ENCODE data around the gene JUNB. TPM values are rescaled to one million over a fixed set of nuclear protein-coding genes. Genes with fewer than 3 reads are reported as not detected.
"Not testable (repeated sequence)": the region's sequence is repeated elsewhere in the genome, so short reads cannot be mapped to it uniquely, and the experiment has no call there.

The JUNB gene
- total RNA-seq, 3 donors from 2014 or later = 170 to 191 (median 191) TPM

DNA sequence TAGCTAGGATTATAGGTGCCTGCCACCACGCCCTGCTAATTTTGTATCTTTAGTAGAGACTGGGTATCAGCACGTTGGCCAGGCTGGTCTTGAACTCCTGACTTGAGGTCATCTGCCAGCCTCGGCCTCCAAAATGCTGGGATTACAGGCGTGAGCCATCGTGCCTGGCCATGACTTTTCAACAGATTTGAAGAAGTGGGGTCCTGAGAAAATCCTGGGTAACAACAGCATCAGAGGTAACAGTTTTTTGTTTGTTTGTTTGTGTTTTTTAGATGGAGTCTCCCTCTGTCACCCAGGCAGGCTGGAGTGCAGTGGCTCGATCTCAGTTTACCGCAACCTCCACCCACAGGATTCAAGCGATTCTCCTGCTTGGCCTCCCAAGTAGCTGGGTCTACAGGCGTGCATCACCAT lies 3.7 kb downstream of the JUNB start:
- no peak for TF ChIP-seq CTCF (IDR thresholded peaks at IDR 0.05)
- intact Hi-C loops (cut with DNase I, micrococcal nuclease) = loop anchor here (5.0 kb wide), 1 partner anchor 33 kb away; no protein-coding TSS in a partner anchor
- peak in 2 of 3 donors; percentile 33 to 39 for DNase-seq
- Histone ChIP-seq H3K4me3 (no peak overlapping the region), H3K9me3 (no peaks in the 10 kb centered on the region), H3K36me3 (ENCODE audit: low read depth) (no peaks in the 10 kb centered on the region), H3K4me1 (ENCODE audit: low read depth) (peaks cover 28% of the 10 kb centered on the region)
- no peak for ATAC-seq

GRCh38 chr19:12796146-12797071 lies 5.1 kb downstream of the JUNB start:
- peak; percentile 78 to 79 (median 78) for DNase-seq
- peak; percentile 86 for TF ChIP-seq CTCF (IDR thresholded peaks at IDR 0.05)
- Histone ChIP-seq H3K4me1 (ENCODE audit: low read depth) (peaks cover 28% of the 10 kb centered on the region), H3K9me3 (no peaks in the 10 kb centered on the region), H3K36me3 (ENCODE audit: low read depth) (no peaks in the 10 kb centered on the region), H3K4me3 (no peak overlapping the region)
- ATAC-seq = peak; percentile 43
- intact Hi-C loops (cut with DNase I, micrococcal nuclease) = loop anchor here (2.0 to 5.0 kb wide), 2 partner anchors 20 to 34 kb away; no protein-coding TSS in a partner anchor

DNA sequence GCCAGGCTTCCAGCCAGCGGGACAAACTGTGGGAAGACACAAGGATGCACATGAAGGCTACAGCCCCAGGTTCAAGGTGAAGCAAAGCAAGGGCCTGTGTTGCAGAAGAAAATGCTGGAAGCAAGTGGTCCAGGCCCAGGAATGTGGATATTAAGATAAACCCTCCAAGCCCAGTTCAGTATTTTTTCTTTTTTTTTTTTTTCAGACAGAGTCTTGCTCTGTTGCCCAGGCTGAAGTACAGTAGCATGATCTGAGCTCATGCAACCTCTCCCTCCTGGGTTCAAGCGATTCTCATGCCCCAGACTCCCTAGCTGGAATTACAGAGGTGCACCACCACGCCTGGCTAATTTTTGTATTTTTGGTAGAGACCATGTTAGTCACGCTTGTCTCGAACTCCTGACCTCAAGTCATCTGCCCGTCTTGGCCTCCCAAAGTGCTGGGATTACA lies 5.9 kb downstream of the JUNB start:
- intact Hi-C loops (cut with DNase I, micrococcal nuclease) = loop anchor here (2.0 to 5.0 kb wide), 2 partner anchors 20 to 35 kb away; no protein-coding TSS in a partner anchor
- ATAC-seq (no peak), DNase-seq (no peak)
- no peak for TF ChIP-seq CTCF (IDR thresholded peaks at IDR 0.05)
- H3K4me3 ChIP-seq = no peak overlapping the region
- H3K36me3 ChIP-seq (ENCODE audit: low read depth) = no peaks in the 10 kb centered on the region
- H3K4me1 ChIP-seq (ENCODE audit: low read depth) = peaks cover 28% of the 10 kb centered on the region
- no peaks in the 10 kb centered on the region for H3K9me3 ChIP-seq

DNA sequence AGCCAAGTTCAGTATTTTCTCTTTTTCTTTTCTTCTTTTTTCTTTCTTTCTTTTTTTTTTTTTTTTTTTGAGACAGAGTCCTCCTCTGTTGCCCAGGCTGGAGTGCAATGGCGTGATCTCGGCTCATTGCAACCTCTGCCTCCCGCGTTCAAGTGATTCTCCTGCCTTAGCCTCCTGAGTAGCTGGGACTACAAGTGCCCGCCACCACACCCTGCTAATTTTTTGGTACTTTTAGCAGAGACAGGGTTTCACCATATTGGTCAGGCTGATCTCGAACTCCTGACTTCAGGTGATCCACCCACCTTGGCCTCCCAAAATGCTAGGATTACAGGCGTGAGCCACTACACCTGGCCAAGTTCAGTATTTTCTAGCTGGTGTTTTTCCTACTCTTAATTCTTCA lies 6.3 kb downstream of the JUNB start:
- H3K4me3 ChIP-seq; H3K9me3 ChIP-seq; DNase-seq; H3K36me3 ChIP-seq (ENCODE audit: low read depth); ATAC-seq: not testable (repeated sequence)
- peaks cover 28% of the 10 kb centered on the region for H3K4me1 ChIP-seq (ENCODE audit: low read depth)
- intact Hi-C loops (cut with DNase I, micrococcal nuclease) = loop anchor here (2.0 to 5.0 kb wide), 2 partner anchors 21 to 35 kb away; no protein-coding TSS in a partner anchor

DNA sequence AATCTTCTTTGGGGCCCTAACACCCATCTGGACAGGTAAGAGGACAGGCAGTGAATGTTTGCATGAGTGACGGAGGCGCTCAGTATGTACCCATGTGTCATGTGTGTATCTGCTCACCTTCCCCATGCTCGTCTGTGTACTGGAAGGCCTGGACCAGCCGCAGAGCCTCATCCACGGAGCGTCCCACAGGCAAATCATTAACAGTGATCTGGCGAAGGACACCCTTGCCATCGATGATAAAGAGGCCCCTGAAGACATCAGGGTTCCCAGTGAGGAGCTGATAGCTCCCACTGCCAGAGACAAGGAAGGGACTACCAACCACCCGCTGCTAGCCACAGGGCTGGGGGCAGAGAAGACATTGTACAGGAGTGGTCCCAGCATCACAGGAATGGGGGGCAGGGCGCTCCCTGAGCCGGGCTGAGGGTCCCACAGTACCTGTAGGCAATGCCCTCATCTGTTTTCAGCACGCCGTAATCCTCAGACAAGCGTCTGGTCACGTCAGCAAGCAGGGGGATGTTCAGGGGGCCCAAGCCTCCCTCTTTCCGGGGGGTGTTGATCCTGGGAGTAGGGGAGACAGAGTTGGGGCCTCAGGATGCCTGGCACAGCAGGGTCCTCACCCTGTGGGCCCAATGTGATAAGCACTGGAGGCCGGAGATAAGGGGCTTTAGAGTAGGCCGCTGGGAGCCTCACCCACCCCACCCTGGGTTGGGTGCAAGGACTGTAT lies 8.6 kb downstream of the JUNB start:
- Histone ChIP-seq H3K9me3 (no peaks in the 10 kb centered on the region), H3K4me1 (ENCODE audit: low read depth) (peaks cover 24% of the 10 kb centered on the region), H3K36me3 (ENCODE audit: low read depth) (no peaks in the 10 kb centered on the region), H3K4me3 (no peak overlapping the region)
- peak in 2 of 3 donors; percentile 35 to 43 for DNase-seq
- TF ChIP-seq CTCF (IDR thresholded peaks at IDR 0.05) = no peak
- no peak for ATAC-seq
- intact Hi-C loops (cut with DNase I, micrococcal nuclease) = loop anchor here (5.0 kb wide), 1 partner anchor 38 kb away; no protein-coding TSS in a partner anchor
